Mesodermal cell (in vitro differentiated cells): ENCODE measurements around the gene KCNG3.

Source experiments
- H3K27ac ChIP-seq: 2 replicates; pipeline ENCODE4 v1.7.0; 2013; ENCODE audit warnings: mild to moderate bottlenecking, low read depth, low read length, moderate library complexity; ENCODE audit not compliant: severe bottlenecking
- H3K36me3 ChIP-seq: 2 replicates; pipeline ENCODE4 v1.7.1; 2013; ENCODE audit warnings: mild to moderate bottlenecking, low read length, moderate library complexity; ENCODE audit not compliant: control insufficient read depth, insufficient read depth
- H3K4me1 ChIP-seq: one replicate; pipeline ENCODE4 v1.7.1; 2013; ENCODE audit warnings: mild to moderate bottlenecking, low read length; ENCODE audit not compliant: insufficient read depth, control insufficient read depth, poor library complexity, severe bottlenecking
- H3K4me3 ChIP-seq: 2 replicates; pipeline ENCODE4 v1.7.0; 2013; ENCODE audit warnings: low read length, control low read depth, mild to moderate bottlenecking; ENCODE audit not compliant: insufficient read depth, poor library complexity, severe bottlenecking; ENCODE audit errors: extremely low read depth
- H3K9me3 ChIP-seq: 2 replicates; pipeline ENCODE4 v1.7.1; 2013; ENCODE audit warnings: mild to moderate bottlenecking, low read length, moderate library complexity; ENCODE audit not compliant: control insufficient read depth
- WGBS, 2 experiments: methylation state at CpG; one replicate each; pipeline ENCODE4 v1.1.5; 2013; ENCODE audit warnings: missing lambda C conversion rate in 2 of 2; ENCODE audit not compliant: insufficient coverage in 2 of 2; 5-methylcytosine and 5-hydroxymethylcytosine counted together

KCNG3 gene

GRCh38 chr2:42425697-42426096, 68.1 kb downstream of the KCNG3 start:
- H3K4me1 ChIP-seq: peaks cover 4% of the 10 kb centered on the region
- 67 to 73% methylated on average over 2 of the region's 3 CpGs for WGBS, 2 experiments
- H3K4me3 ChIP-seq: no peak overlapping the region
- H3K9me3 ChIP-seq: no peaks in the 10 kb centered on the region
- H3K36me3 ChIP-seq: no peaks in the 10 kb centered on the region
- no peak overlapping the region for H3K27ac ChIP-seq

- Histone ChIP-seq H3K27ac (no peak overlapping the region), H3K9me3 (no peaks in the 10 kb centered on the region), H3K4me1 (peaks cover 5% of the 10 kb centered on the region), H3K36me3 (no peaks in the 10 kb centered on the region), H3K4me3 (no peak overlapping the region)
- 82 to 89% methylated on average over 3 to 4 of the region's 4 CpGs for WGBS, 2 experiments
These were observed 69.7 kb downstream of the KCNG3 start for GRCh38 chr2:42424033-42424432.

- peaks cover 5% of the 10 kb centered on the region for H3K4me1 ChIP-seq
- no peaks in the 10 kb centered on the region for H3K36me3 ChIP-seq
- no peak overlapping the region for H3K4me3 ChIP-seq
- WGBS, 2 experiments: 85 to 100% methylated on average over 2 of the region's 3 CpGs
- H3K27ac ChIP-seq: no peak overlapping the region
- H3K9me3 ChIP-seq: no peaks in the 10 kb centered on the region
These were observed 72.1 kb downstream of the KCNG3 start for GRCh38 chr2:42421601-42422239.

GRCh38 chr2:42421157-42421485, 72.7 kb downstream of the KCNG3 start:
- Histone ChIP-seq H3K4me1 (peaks cover 5% of the 10 kb centered on the region), H3K4me3 (no peak overlapping the region), H3K27ac (no peak overlapping the region), H3K9me3 (no peaks in the 10 kb centered on the region), H3K36me3 (no peaks in the 10 kb centered on the region)
- WGBS, 2 experiments: no CpG with 5 or more reads among the region's 3 CpGs

GRCh38 chr2:42414648-42415047, 79.1 kb downstream of the KCNG3 start:
- Histone ChIP-seq H3K9me3 (peaks cover 8% of the 10 kb centered on the region), H3K36me3 (no peaks in the 10 kb centered on the region), H3K27ac (no peak overlapping the region), H3K4me3 (no peak overlapping the region), H3K4me1 (no peaks in the 10 kb centered on the region)

- no peaks in the 10 kb centered on the region for H3K36me3 ChIP-seq
These were observed 79.6 kb downstream of the KCNG3 start for GRCh38 chr2:42414158-42414557.

GRCh38 chr2:42410742-42411514, 82.9 kb downstream of the KCNG3 start:
- Histone ChIP-seq H3K4me3 (no peak overlapping the region), H3K4me1 (no peaks in the 10 kb centered on the region), H3K36me3 (no peaks in the 10 kb centered on the region), H3K9me3 (peaks cover 8% of the 10 kb centered on the region), H3K27ac (no peak overlapping the region)
- WGBS, 2 experiments: 100% methylated on average over 1 of the region's 3 CpGs; no CpG with 5 or more reads in 1 of the 2 experiments

More at GRCh38 chr2:42414158-42414557, 79.6 kb downstream of the KCNG3 start:
- Histone ChIP-seq H3K4me1 (no peaks in the 10 kb centered on the region), H3K9me3 (peaks cover 8% of the 10 kb centered on the region), H3K27ac (no peak overlapping the region), H3K4me3 (no peak overlapping the region)

- no peaks in the 10 kb centered on the region for H3K36me3 ChIP-seq
- no peaks in the 10 kb centered on the region for H3K4me1 ChIP-seq
- no peak overlapping the region for H3K27ac ChIP-seq
- no peak overlapping the region for H3K4me3 ChIP-seq
- WGBS, 2 experiments: 90 to 100% methylated on average over 4 to 8 of the region's 8 CpGs
- H3K9me3 ChIP-seq: no peaks in the 10 kb centered on the region
These were observed 85.8 kb downstream of the KCNG3 start for GRCh38 chr2:42408009-42408408.

GRCh38 chr2:42407476-42407875, 86.3 kb downstream of the KCNG3 start:
- Histone ChIP-seq H3K9me3 (no peaks in the 10 kb centered on the region), H3K36me3 (no peaks in the 10 kb centered on the region), H3K4me1 (no peaks in the 10 kb centered on the region), H3K27ac (no peak overlapping the region), H3K4me3 (no peak overlapping the region)
- 88 to 95% methylated on average over 6 of the region's 6 CpGs for WGBS, 2 experiments

- 84 to 97% methylated on average over 3 of the region's 4 CpGs for WGBS, 2 experiments
- H3K36me3 ChIP-seq: no peaks in the 10 kb centered on the region
These were observed 89.1 kb downstream of the KCNG3 start for GRCh38 chr2:42404676-42405075.

GRCh38 chr2:42401773-42402172, 92.0 kb downstream of the KCNG3 start:
- no peak overlapping the region for H3K27ac ChIP-seq
- WGBS, 2 experiments: 95 to 100% methylated on average over 3 to 6 of the region's 6 CpGs
- no peaks in the 10 kb centered on the region for H3K4me1 ChIP-seq
- H3K9me3 ChIP-seq: no peaks in the 10 kb centered on the region
- H3K36me3 ChIP-seq: no peaks in the 10 kb centered on the region
- H3K4me3 ChIP-seq: no peak overlapping the region

More at GRCh38 chr2:42404676-42405075, 89.1 kb downstream of the KCNG3 start:
- Histone ChIP-seq H3K4me3 (no peak overlapping the region), H3K9me3 (no peaks in the 10 kb centered on the region), H3K27ac (no peak overlapping the region), H3K4me1 (no peaks in the 10 kb centered on the region)
